HPDE6-E6E7 (cell line): ENCODE results near the gene FAM111B.

Source experiments
- DNase-seq: peaks from one replicate; pipeline ENCODE4 v3.0.0; 2011; ENCODE audit warnings: missing footprints; ENCODE audit errors: extremely low spot score

Gene FAM111B

GRCh38 chr11:59157433-59157832 lies 50.4 kb downstream of the FAM111B start:
- no peak for DNase-seq

- DNase-seq: peak; percentile 66
Observed at GRCh38 chr11:59158206-59159068, 51.4 kb downstream of the FAM111B start.

GRCh38 chr11:59164028-59164427 lies 57.0 kb downstream of the FAM111B start:
- no peak for DNase-seq

- DNase-seq: peak; percentile 85
Observed at GRCh38 chr11:59171508-59172322, 64.7 kb downstream of the FAM111B start, which contains the start of gene DTX4. DTX4 (plus strand) TSS chr11:59172132; CDS start chr11:59172596, 464 bp downstream.

GRCh38 chr11:59172345-59173079 lies 65.5 kb downstream of the FAM111B start:
- no peak for DNase-seq

- DNase-seq: no peak
Observed at GRCh38 chr11:59173080-59173963, 66.3 kb downstream of the FAM111B start.

- no peak for DNase-seq
Observed at GRCh38 chr11:59173964-59174663, 67.1 kb downstream of the FAM111B start.

GRCh38 chr11:59174664-59175033 lies 67.6 kb downstream of the FAM111B start:
- DNase-seq: peak; percentile 81

- no peak for DNase-seq
Observed at GRCh38 chr11:59175091-59175501, 68.1 kb downstream of the FAM111B start.

- no peak for DNase-seq
Observed at GRCh38 chr11:59176330-59176729, 69.3 kb downstream of the FAM111B start.
